Bronchial epithelial cell (primary cell): Measurements from ENCODE around the gene RAD1. TPM values are rescaled to one million over a fixed set of nuclear protein-coding genes. Genes with fewer than 3 reads are reported as not detected.
"Not testable (repeated sequence)": the region's sequence is repeated elsewhere in the genome, so short reads cannot be mapped to it uniquely, and the experiment has no call there.

Source experiments
- DNase-seq: peaks from one replicate; pipeline ENCODE4 v3.0.0-alpha.2; 2010; ENCODE audit warnings: low read depth
- FAIRE-seq: peaks from 2 replicates; lab custom pipeline; 2011; peaks lifted over from hg19 to GRCh38; lab: Jason Lieb, UNC
- H3K27me3 ChIP-seq: 2 replicates; pipeline ENCODE4 v1.5.1; 2011; ENCODE audit warnings: low read length; ENCODE audit not compliant: control insufficient read depth, insufficient read depth
- H3K36me3 ChIP-seq: 2 replicates; pipeline ENCODE4 v1.5.1; 2011; ENCODE audit warnings: low read length; ENCODE audit not compliant: control insufficient read depth, insufficient read depth
- H3K4me3 ChIP-seq: 2 replicates; pipeline ENCODE4 v1.5.1; 2011; ENCODE audit warnings: mild to moderate bottlenecking, low read depth, low read length, control low read depth
- total RNA-seq: library from RNA; depleted of rRNA; stranded (reverse); fragments of >200 nt; gene quantifications from 2 replicates; pipeline ENCODE4 v1.2.1, GENCODE V29; 2014
- TF ChIP-seq, protein P1 (sequence below): IDR thresholded peaks from 2 replicates; pipeline ENCODE4 v1.5.1; 2011; ENCODE audit warnings: mild to moderate bottlenecking, moderate library complexity, low read length, control low read depth, inconsistent platforms; ENCODE audit not compliant: insufficient read depth, severe bottlenecking

The RAD1 gene
- total RNA-seq, 1 donor from 2014 or later = 15.8 TPM

DNA sequence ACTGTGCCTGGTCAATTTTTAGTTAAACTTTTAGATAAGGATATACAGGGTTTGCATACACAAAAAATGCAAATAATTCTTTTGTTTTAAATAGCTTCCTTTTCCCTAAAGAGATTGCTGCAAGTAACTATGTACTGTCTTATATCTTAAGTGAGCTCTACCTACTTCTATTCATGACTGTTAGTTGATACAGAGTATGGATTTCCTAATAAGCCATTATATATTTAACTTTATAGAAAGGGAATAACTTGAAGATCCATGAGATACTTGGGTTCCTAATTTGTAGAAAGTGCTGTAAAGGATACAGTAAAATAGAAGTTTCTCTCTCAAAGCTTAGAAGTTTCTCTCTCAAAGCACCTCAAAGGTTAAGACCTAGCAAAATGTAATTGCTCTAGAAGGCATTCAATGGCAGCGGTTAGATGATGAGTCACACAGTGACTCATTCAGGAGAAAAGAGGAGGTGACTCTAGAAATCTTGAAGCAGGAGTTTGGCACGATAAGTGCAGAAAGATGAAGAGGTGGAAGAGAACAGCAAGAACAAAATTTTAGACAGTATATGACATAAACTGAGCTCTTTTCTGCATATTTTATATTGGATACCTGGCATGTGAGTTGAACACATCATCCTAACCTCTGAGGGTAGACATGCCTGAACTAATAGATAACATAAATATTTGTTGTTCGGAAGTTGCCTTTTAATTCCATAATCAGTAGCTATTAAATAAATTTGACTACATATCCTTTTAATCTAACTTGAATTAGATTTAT lies 8.6 kb upstream of the RAD1 start:
- FAIRE-seq = no peak
- no peaks in the 10 kb centered on the region for H3K27me3 ChIP-seq
- peaks cover 4% of the 10 kb centered on the region for H3K36me3 ChIP-seq
- peak; percentile 91 for DNase-seq
- no peak overlapping the region for H3K4me3 ChIP-seq
- TF ChIP-seq, protein P1, sequence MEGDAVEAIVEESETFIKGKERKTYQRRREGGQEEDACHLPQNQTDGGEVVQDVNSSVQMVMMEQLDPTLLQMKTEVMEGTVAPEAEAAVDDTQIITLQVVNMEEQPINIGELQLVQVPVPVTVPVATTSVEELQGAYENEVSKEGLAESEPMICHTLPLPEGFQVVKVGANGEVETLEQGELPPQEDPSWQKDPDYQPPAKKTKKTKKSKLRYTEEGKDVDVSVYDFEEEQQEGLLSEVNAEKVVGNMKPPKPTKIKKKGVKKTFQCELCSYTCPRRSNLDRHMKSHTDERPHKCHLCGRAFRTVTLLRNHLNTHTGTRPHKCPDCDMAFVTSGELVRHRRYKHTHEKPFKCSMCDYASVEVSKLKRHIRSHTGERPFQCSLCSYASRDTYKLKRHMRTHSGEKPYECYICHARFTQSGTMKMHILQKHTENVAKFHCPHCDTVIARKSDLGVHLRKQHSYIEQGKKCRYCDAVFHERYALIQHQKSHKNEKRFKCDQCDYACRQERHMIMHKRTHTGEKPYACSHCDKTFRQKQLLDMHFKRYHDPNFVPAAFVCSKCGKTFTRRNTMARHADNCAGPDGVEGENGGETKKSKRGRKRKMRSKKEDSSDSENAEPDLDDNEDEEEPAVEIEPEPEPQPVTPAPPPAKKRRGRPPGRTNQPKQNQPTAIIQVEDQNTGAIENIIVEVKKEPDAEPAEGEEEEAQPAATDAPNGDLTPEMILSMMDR = no peak

DNA sequence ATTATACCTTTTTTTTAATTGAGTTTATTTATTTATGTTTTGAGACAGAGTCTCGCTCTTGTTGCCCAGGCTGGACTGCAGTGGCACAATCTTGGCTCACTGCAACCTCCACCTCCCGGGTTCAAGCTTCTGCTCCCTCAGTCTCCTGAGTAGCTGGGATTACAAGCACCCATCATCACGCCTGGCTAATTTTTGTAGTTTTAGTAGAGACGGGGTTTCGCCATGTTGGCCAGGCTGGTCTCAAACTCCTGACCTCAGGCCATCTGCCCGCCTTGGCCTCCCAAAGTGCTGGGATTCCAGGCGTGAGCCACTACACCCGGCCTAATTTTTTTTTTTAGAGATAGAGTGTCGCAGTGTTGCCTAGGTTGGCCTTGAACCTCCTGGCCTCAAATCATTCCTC lies 8.0 kb upstream of the RAD1 start:
- not testable (repeated sequence) for H3K4me3 ChIP-seq, FAIRE-seq, H3K36me3 ChIP-seq, H3K27me3 ChIP-seq, DNase-seq

DNA sequence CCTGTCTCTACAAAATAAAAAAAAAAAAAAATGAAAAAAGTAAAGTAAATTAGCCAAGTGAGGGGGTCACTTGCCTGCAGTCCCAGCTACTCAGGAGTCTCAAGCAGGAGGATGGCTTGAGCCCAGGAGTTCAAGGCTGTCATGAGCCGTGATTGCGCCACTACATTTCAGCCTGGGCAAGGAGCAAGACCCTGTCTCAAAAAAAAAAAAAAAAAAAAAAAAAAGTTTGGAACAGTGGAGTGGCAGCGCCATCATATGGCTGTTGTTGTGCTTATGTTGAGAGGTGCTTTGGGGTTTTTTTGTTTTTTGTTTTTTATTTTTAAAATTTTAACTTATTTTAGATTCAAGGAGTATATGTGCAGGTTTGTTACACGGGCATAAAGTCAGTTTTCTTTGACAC lies 3.8 kb upstream of the RAD1 start:
- TF ChIP-seq, protein P1 = no peak

DNA sequence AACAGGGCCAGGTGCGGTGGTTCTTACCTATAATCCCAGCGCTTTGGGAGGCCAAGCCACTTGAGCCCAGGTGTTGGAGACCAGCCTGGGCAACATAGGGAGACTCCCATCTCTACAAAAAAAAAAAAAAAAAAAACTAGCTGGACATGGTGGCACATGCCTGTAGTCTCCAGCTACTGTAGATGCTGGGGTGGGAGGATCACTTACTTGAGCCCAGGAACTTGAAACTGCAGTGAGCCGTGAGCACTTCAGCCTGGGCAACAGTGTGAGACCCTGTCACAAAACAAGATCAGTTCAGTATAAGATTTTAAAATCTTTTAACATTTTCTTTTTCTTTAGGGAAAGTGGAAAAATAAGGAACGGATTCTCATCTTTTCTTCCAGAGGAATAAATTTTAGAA lies 2.7 kb upstream of the RAD1 start:
- Histone ChIP-seq H3K36me3 (no peaks in the 10 kb centered on the region), H3K27me3 (no peaks in the 10 kb centered on the region), H3K4me3 (no peak overlapping the region)
- FAIRE-seq (no peak), DNase-seq (no peak)
- TF ChIP-seq, protein P1 = no peak

More for the DNA sequence above, 3.8 kb upstream of the RAD1 start:
- no peak for FAIRE-seq
- no peak overlapping the region for H3K4me3 ChIP-seq
- H3K36me3 ChIP-seq = no peaks in the 10 kb centered on the region
- no peaks in the 10 kb centered on the region for H3K27me3 ChIP-seq
- DNase-seq = no peak

DNA sequence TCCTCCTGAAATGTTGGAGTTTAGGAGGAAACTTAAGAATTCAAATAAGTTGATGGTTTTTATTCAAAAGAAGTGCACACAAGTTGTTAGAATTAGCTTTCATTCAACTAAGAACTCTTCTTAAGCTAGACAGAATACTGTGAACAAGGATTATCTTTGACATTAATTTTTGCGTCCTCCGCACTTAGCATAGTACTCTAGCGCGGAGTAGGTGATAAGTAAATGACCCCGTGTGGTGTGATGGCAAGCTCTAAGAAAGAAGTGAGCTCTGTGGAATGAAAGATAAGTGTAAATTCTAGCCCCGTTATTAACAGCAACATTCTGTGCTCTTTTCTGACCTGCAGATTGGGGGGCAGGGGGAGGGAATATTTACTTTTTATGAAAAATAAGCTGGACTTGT lies 1.2 kb upstream of the RAD1 start:
- no peaks in the 10 kb centered on the region for H3K36me3 ChIP-seq
- FAIRE-seq (no peak), DNase-seq (peak; percentile 2)
- peak overlapping the region; percentile 92 for H3K4me3 ChIP-seq
- TF ChIP-seq, protein P1 = no peak
- H3K27me3 ChIP-seq = no peaks in the 10 kb centered on the region

DNA sequence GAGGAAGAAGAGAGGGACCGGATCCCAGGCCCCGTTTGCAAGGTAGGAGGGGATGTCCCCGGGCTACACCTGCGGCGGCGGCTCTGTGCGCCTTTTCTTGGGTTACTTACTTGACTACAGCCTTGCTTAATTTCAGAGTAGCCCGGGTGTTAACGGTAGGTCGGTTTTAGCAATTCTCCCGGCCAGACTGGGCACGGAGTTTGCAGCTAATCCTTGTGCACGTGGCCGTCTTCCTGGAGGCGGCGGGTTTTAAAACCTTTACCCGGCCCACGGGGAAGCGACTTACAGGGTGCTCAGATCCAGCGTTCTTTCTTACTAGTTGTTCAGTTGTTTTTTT lies 520 bp upstream of the RAD1 start:
- H3K27me3 ChIP-seq = no peaks in the 10 kb centered on the region
- FAIRE-seq = no peak
- H3K36me3 ChIP-seq = peaks cover 1% of the 10 kb centered on the region
- TF ChIP-seq, protein P1 = no peak
- DNase-seq = peak; percentile 3
- H3K4me3 ChIP-seq = peak overlapping the region; percentile 92
